ENCODE data around the gene STT3B.

DNA sequence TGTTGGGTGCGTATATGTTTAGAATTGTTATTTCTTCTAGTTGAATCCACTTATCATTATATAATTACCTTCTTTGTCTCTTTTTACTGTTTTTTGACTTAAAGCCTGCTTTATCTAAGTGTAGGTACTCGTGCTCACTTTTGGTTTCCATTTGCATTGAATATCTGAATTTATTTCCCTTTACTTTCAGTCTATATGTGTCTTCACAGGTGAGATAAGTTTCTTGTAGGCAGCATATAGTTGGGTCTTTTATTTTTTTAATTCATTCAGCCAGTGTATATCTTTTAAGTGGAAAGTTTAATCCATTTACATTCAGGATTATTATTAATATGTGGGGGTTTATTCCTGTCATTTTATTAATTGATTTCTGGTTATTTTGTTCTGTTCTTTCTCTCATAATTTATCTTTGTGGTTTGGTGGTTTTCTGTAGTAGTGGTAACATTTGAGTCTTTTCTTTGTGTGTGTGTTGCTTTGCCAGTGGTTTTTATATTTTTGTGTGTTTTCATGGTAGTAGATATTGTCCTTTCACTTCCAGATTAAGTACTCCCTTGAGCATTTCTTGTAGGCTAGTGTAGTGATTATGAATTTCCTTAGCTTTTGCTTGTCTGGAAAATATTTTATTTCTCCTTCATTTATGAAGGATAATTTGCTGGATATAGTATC, 27.3 kb downstream of the STT3B start:
- TF ChIP-seq, protein P1, sequence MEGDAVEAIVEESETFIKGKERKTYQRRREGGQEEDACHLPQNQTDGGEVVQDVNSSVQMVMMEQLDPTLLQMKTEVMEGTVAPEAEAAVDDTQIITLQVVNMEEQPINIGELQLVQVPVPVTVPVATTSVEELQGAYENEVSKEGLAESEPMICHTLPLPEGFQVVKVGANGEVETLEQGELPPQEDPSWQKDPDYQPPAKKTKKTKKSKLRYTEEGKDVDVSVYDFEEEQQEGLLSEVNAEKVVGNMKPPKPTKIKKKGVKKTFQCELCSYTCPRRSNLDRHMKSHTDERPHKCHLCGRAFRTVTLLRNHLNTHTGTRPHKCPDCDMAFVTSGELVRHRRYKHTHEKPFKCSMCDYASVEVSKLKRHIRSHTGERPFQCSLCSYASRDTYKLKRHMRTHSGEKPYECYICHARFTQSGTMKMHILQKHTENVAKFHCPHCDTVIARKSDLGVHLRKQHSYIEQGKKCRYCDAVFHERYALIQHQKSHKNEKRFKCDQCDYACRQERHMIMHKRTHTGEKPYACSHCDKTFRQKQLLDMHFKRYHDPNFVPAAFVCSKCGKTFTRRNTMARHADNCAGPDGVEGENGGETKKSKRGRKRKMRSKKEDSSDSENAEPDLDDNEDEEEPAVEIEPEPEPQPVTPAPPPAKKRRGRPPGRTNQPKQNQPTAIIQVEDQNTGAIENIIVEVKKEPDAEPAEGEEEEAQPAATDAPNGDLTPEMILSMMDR (IDR thresholded peaks at IDR 0.05 in 4 of 5, conservative IDR thresholded peaks at IDR 0.05 in 1 of 5), result no peak
- TF ChIP-seq POLR2A (IDR thresholded peaks at IDR 0.05), result no peak
